Measurements from ENCODE around the gene GON4L.
"Not testable (repeated sequence)": the region's sequence is repeated elsewhere in the genome, so short reads cannot be mapped to it uniquely, and the experiment has no call there.

The GON4L gene, protein sequence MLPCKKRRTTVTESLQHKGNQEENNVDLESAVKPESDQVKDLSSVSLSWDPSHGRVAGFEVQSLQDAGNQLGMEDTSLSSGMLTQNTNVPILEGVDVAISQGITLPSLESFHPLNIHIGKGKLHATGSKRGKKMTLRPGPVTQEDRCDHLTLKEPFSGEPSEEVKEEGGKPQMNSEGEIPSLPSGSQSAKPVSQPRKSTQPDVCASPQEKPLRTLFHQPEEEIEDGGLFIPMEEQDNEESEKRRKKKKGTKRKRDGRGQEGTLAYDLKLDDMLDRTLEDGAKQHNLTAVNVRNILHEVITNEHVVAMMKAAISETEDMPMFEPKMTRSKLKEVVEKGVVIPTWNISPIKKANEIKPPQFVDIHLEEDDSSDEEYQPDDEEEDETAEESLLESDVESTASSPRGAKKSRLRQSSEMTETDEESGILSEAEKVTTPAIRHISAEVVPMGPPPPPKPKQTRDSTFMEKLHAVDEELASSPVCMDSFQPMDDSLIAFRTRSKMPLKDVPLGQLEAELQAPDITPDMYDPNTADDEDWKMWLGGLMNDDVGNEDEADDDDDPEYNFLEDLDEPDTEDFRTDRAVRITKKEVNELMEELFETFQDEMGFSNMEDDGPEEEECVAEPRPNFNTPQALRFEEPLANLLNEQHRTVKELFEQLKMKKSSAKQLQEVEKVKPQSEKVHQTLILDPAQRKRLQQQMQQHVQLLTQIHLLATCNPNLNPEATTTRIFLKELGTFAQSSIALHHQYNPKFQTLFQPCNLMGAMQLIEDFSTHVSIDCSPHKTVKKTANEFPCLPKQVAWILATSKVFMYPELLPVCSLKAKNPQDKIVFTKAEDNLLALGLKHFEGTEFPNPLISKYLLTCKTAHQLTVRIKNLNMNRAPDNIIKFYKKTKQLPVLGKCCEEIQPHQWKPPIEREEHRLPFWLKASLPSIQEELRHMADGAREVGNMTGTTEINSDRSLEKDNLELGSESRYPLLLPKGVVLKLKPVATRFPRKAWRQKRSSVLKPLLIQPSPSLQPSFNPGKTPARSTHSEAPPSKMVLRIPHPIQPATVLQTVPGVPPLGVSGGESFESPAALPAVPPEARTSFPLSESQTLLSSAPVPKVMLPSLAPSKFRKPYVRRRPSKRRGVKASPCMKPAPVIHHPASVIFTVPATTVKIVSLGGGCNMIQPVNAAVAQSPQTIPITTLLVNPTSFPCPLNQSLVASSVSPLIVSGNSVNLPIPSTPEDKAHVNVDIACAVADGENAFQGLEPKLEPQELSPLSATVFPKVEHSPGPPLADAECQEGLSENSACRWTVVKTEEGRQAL (N-terminal part only)

GRCh38 chr1:155856975-155857930 lies at the start of gene GON4L:
GON4L (minus strand) TSS chr1:155857214; CDS start chr1:155853780, 3,434 bp downstream.
- Histone ChIP-seq H3K9me3 (ENCODE audit: control insufficient read depth, insufficient read depth, low read length) (no peaks in the 10 kb centered on the region), H3K27me3 (ENCODE audit: control insufficient read depth, insufficient read depth, low read length) (no peaks in the 10 kb centered on the region), H3K9ac (ENCODE audit: low read depth, low read length) (peak within 1 kb of the TSS; percentile 88), H3K4me1 (ENCODE audit: control insufficient read depth, insufficient read depth, low read length) (peaks cover 7% of the 10 kb centered on the region), H3K36me3 (ENCODE audit: control insufficient read depth, insufficient read depth, low read length) (peaks cover 8% of the 10 kb centered on the region), H3K4me3 (ENCODE audit: low read depth, low read length) (peak within 1 kb of the TSS; percentile 98)

GRCh38 chr1:155904261-155904660 lies 47.2 kb upstream of the GON4L start:
- Histone ChIP-seq H3K36me3 (ENCODE audit: control insufficient read depth, insufficient read depth, low read length) (peaks cover 41% of the 10 kb centered on the region), H3K4me3 (ENCODE audit: low read depth, low read length) (no peak overlapping the region)

GRCh38 chr1:155900161-155900560 lies 43.1 kb upstream of the GON4L start:
- H3K36me3 ChIP-seq (ENCODE audit: control insufficient read depth, insufficient read depth, low read length), result peaks cover 35% of the 10 kb centered on the region
- H3K9ac ChIP-seq (ENCODE audit: low read depth, low read length), result no peak overlapping the region
- no peaks in the 10 kb centered on the region for H3K9me3 ChIP-seq (ENCODE audit: control insufficient read depth, insufficient read depth, low read length)

More at GRCh38 chr1:155904261-155904660, 47.2 kb upstream of the GON4L start:
- H3K9me3 ChIP-seq (ENCODE audit: control insufficient read depth, insufficient read depth, low read length), result no peaks in the 10 kb centered on the region
- no peak overlapping the region for H3K9ac ChIP-seq (ENCODE audit: low read depth, low read length)
- no peaks in the 10 kb centered on the region for H3K4me1 ChIP-seq (ENCODE audit: control insufficient read depth, insufficient read depth, low read length)
- no peaks in the 10 kb centered on the region for H3K27me3 ChIP-seq (ENCODE audit: control insufficient read depth, insufficient read depth, low read length)

GRCh38 chr1:155899683-155900082 lies 42.7 kb upstream of the GON4L start:
- no peak overlapping the region for H3K4me3 ChIP-seq (ENCODE audit: low read depth, low read length)
- no peak overlapping the region for H3K9ac ChIP-seq (ENCODE audit: low read depth, low read length)
- H3K4me1 ChIP-seq (ENCODE audit: control insufficient read depth, insufficient read depth, low read length), result no peaks in the 10 kb centered on the region
- no peaks in the 10 kb centered on the region for H3K27me3 ChIP-seq (ENCODE audit: control insufficient read depth, insufficient read depth, low read length)
- H3K36me3 ChIP-seq (ENCODE audit: control insufficient read depth, insufficient read depth, low read length), result peaks cover 32% of the 10 kb centered on the region
- H3K9me3 ChIP-seq (ENCODE audit: control insufficient read depth, insufficient read depth, low read length), result no peaks in the 10 kb centered on the region

More at GRCh38 chr1:155900161-155900560, 43.1 kb upstream of the GON4L start:
- Histone ChIP-seq H3K4me1 (ENCODE audit: control insufficient read depth, insufficient read depth, low read length) (no peaks in the 10 kb centered on the region), H3K4me3 (ENCODE audit: low read depth, low read length) (no peak overlapping the region), H3K27me3 (ENCODE audit: control insufficient read depth, insufficient read depth, low read length) (no peaks in the 10 kb centered on the region)

- no peaks in the 10 kb centered on the region for H3K9me3 ChIP-seq (ENCODE audit: control insufficient read depth, insufficient read depth, low read length)
- H3K9ac ChIP-seq (ENCODE audit: low read depth, low read length), result no peak overlapping the region
- H3K4me1 ChIP-seq (ENCODE audit: control insufficient read depth, insufficient read depth, low read length), result no peaks in the 10 kb centered on the region
- H3K27me3 ChIP-seq (ENCODE audit: control insufficient read depth, insufficient read depth, low read length), result no peaks in the 10 kb centered on the region
- H3K4me3 ChIP-seq (ENCODE audit: low read depth, low read length), result no peak overlapping the region
- peaks cover 24% of the 10 kb centered on the region for H3K36me3 ChIP-seq (ENCODE audit: control insufficient read depth, insufficient read depth, low read length)
These were observed 41.9 kb upstream of the GON4L start for GRCh38 chr1:155898888-155899287.

DNA sequence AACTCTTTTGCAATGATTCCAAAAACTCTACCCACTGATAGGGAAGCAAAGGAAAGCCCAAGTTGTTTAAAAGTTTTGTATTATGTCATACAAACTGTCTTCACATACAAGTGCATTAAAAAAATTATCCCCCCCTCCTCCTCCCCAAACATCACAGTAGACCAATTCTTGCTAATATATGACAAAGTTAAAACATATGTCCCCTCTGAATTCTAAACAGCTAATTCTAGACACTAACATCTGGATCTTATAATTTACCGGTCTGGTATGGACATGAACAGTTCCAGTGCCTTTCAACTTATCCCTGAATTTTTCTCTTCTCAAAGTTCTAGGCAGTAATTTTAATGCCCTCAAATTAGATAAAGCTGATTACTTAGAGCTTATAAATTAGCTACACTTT lies 40.7 kb upstream of the GON4L start:
- Histone ChIP-seq H3K9me3 (ENCODE audit: control insufficient read depth, insufficient read depth, low read length) (no peaks in the 10 kb centered on the region), H3K4me3 (ENCODE audit: low read depth, low read length) (no peak overlapping the region), H3K4me1 (ENCODE audit: control insufficient read depth, insufficient read depth, low read length) (no peaks in the 10 kb centered on the region), H3K36me3 (ENCODE audit: control insufficient read depth, insufficient read depth, low read length) (peaks cover 22% of the 10 kb centered on the region), H3K9ac (ENCODE audit: low read depth, low read length) (no peak overlapping the region), H3K27me3 (ENCODE audit: control insufficient read depth, insufficient read depth, low read length) (no peaks in the 10 kb centered on the region)

GRCh38 chr1:155896476-155896875 lies 39.5 kb upstream of the GON4L start:
- not testable (repeated sequence) for H3K4me3 ChIP-seq (ENCODE audit: low read depth, low read length); H3K9ac ChIP-seq (ENCODE audit: low read depth, low read length); H3K9me3 ChIP-seq (ENCODE audit: control insufficient read depth, insufficient read depth, low read length); H3K4me1 ChIP-seq (ENCODE audit: control insufficient read depth, insufficient read depth, low read length); H3K27me3 ChIP-seq (ENCODE audit: control insufficient read depth, insufficient read depth, low read length)
- peaks cover 21% of the 10 kb centered on the region for H3K36me3 ChIP-seq (ENCODE audit: control insufficient read depth, insufficient read depth, low read length)

- peaks cover 16% of the 10 kb centered on the region for H3K36me3 ChIP-seq (ENCODE audit: control insufficient read depth, insufficient read depth, low read length)
These were observed 38.6 kb upstream of the GON4L start for GRCh38 chr1:155895617-155896016.

GRCh38 chr1:155893389-155894142 lies 36.6 kb upstream of the GON4L start:
- Histone ChIP-seq H3K9ac (ENCODE audit: low read depth, low read length) (no peak overlapping the region), H3K9me3 (ENCODE audit: control insufficient read depth, insufficient read depth, low read length) (no peaks in the 10 kb centered on the region), H3K36me3 (ENCODE audit: control insufficient read depth, insufficient read depth, low read length) (peaks cover 1% of the 10 kb centered on the region), H3K4me1 (ENCODE audit: control insufficient read depth, insufficient read depth, low read length) (no peaks in the 10 kb centered on the region), H3K4me3 (ENCODE audit: low read depth, low read length) (no peak overlapping the region), H3K27me3 (ENCODE audit: control insufficient read depth, insufficient read depth, low read length) (no peaks in the 10 kb centered on the region)

More at GRCh38 chr1:155895617-155896016, 38.6 kb upstream of the GON4L start:
- H3K4me3 ChIP-seq (ENCODE audit: low read depth, low read length); H3K9me3 ChIP-seq (ENCODE audit: control insufficient read depth, insufficient read depth, low read length); H3K9ac ChIP-seq (ENCODE audit: low read depth, low read length); H3K27me3 ChIP-seq (ENCODE audit: control insufficient read depth, insufficient read depth, low read length); H3K4me1 ChIP-seq (ENCODE audit: control insufficient read depth, insufficient read depth, low read length): not testable (repeated sequence)

DNA sequence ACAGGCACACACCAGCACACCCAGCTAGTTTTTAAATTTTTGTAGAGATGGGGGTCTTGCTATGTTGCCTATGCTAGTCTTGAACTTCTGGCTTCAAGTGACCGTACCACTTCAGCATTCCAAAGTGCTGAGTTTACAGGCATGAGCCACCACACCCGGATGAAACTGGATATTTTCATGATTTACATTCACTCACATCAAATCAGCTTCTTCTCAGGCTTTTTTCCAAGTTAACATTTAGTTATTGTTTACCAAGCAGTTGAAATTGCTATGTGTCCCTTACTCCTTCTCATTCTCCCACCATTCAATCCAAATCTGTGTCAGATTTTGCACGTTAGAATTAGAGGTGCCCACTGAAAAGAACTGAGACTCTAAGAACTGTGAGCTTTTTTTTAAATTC lies 35.8 kb upstream of the GON4L start:
- H3K9ac ChIP-seq (ENCODE audit: low read depth, low read length), result no peak overlapping the region
- H3K4me1 ChIP-seq (ENCODE audit: control insufficient read depth, insufficient read depth, low read length), result no peaks in the 10 kb centered on the region
- no peaks in the 10 kb centered on the region for H3K27me3 ChIP-seq (ENCODE audit: control insufficient read depth, insufficient read depth, low read length)
- H3K9me3 ChIP-seq (ENCODE audit: control insufficient read depth, insufficient read depth, low read length), result no peaks in the 10 kb centered on the region
- H3K4me3 ChIP-seq (ENCODE audit: low read depth, low read length), result no peak overlapping the region
- H3K36me3 ChIP-seq (ENCODE audit: control insufficient read depth, insufficient read depth, low read length), result no peaks in the 10 kb centered on the region

All from iPS-15b (cell line).